Gastrocnemius medialis (tissue), 4 donors: ENCODE data around the gene MAP3K9. TPM values are rescaled to one million over a fixed set of nuclear protein-coding genes. Genes with fewer than 3 reads are reported as not detected.

Experiments
- ATAC-seq, 2 donors: fragments of 150-250 bp; one replicate each; pipeline ENCODE4 v1.9.1; 2016
- DNase-seq, 2 donors: peaks; one replicate each; pipeline ENCODE4 v3.0.0-alpha.2; 2019
- H3K27ac ChIP-seq, 4 donors: fragments of 200-600 bp; sonication (generic); 1 replicate in 1 of 4; 2 replicates in 3 of 4; pipeline ENCODE4 v1.5.1; 2016 to 2018; ENCODE audit warnings: mild to moderate bottlenecking in 2 of 4, moderate library complexity in 1 of 4
- H3K27me3 ChIP-seq, 3 donors: fragments of 200-600 bp; sonication (generic) in 2 of 3; 1 replicate in 1 of 3; 2 replicates in 2 of 3; pipeline versions ENCODE4 v1.5.1 to v1.6.0; 2016 to 2019; ENCODE audit warnings: mild to moderate bottlenecking in 1 of 3, moderate library complexity in 1 of 3
- H3K36me3 ChIP-seq, 2 donors: fragments of 200-600 bp; sonication (generic) in 1 of 2; one replicate each; pipeline ENCODE4 v1.5.1; 2017 to 2018
- H3K4me1 ChIP-seq, 2 donors: fragments of 200-600 bp; sonication (generic) in 1 of 2; one replicate each; pipeline ENCODE4 v1.5.1; 2016 to 2017; ENCODE audit warnings: mild to moderate bottlenecking in 2 of 2
- H3K4me3 ChIP-seq, 4 donors: fragments of 200-600 bp; sonication (generic) in 3 of 4; 1 replicate in 1 of 4; 2 replicates in 3 of 4; pipeline ENCODE4 v1.5.1; 2016 to 2019; ENCODE audit warnings: mild to moderate bottlenecking in 2 of 4
- H3K9me3 ChIP-seq, 3 donors: fragments of 200-600 bp; sonication (generic) in 2 of 3; 1 replicate in 1 of 3; 2 replicates in 2 of 3; pipeline ENCODE4 v1.5.1; 2016 to 2019
- CTCF ChIP-seq, 5 experiments: fragments of 450-650 bp in 3 of 5; fragments of 200-600 bp in 2 of 5; sonication (generic) in 2 of 5; IDR thresholded peaks in 4 of 5; conservative IDR thresholded peaks in 1 of 5; 1 replicate in 4 of 5; 2 replicates in 1 of 5; pipeline ENCODE4 v1.5.1; 2016 to 2019; ENCODE audit warnings: antibody characterized with exemption in 5 of 5, mild to moderate bottlenecking in 3 of 5, moderate library complexity in 3 of 5
- POLR2A ChIP-seq, 2 donors: fragments of 450-650 bp; IDR thresholded peaks; one replicate each; pipeline ENCODE4 v1.6.1; 2017; ENCODE audit warnings: antibody characterized with exemption in 2 of 2, mild to moderate bottlenecking in 2 of 2, moderate library complexity in 2 of 2
- in situ Hi-C, 4 donors: fragments of 200-750 bp; cut with MboI; loops; one replicate each; pipeline versions ENCODE4 v1.15.0 to v1.8.0; 2017; ENCODE audit warnings: low sequenced_read_pairs in 4 of 4
- intact Hi-C: fragments of 100-400 bp; cut with DNase I; formaldehyde crosslinking; loops from one replicate; pipeline ENCODE4 v1.15.1; 2023; ENCODE audit warnings: low total_unique reads
- total RNA-seq, 4 donors: library from RNA; depleted of rRNA; stranded (reverse); fragments of >200 nt; gene quantifications; one replicate each; pipeline versions ENCODE4 v1.1.0 to v1.2.3, GENCODE V29; 2016

The MAP3K9 gene
- total RNA-seq, 4 donors from 2014 or later: 2.4 to 5.0 (median 2.5) TPM

- H3K4me1 ChIP-seq: peaks cover 0 to 13% of the 10 kb centered on the region in 2 donors
- H3K9me3 ChIP-seq: no peaks in the 10 kb centered on the region
- no peak overlapping the region for H3K4me3 ChIP-seq
- H3K36me3 ChIP-seq: no peaks in the 10 kb centered on the region
- no peak for TF ChIP-seq POLR2A (IDR thresholded peaks at IDR 0.05)
- TF ChIP-seq CTCF (IDR thresholded peaks at IDR 0.05 in 4 of 5, conservative IDR thresholded peaks at IDR 0.05 in 1 of 5): no peak
- intact Hi-C loops: no loop called here
- in situ Hi-C loops: no loop called here
- DNase-seq (no peak), ATAC-seq (no peak)
- H3K27ac ChIP-seq: no peak overlapping the region
- no peaks in the 10 kb centered on the region for H3K27me3 ChIP-seq
These were observed 21.9 kb upstream of the MAP3K9 start for GRCh38 chr14:70830998-70831781.

- no peak for TF ChIP-seq CTCF (IDR thresholded peaks at IDR 0.05 in 4 of 5, conservative IDR thresholded peaks at IDR 0.05 in 1 of 5)
- TF ChIP-seq POLR2A (IDR thresholded peaks at IDR 0.05): no peak
- Histone ChIP-seq H3K4me1 (peaks cover 0 to 13% of the 10 kb centered on the region in 2 donors), H3K27me3 (no peaks in the 10 kb centered on the region), H3K27ac (peak overlapping the region in 1 of 4 donors; percentile 1), H3K4me3 (no peak overlapping the region), H3K9me3 (no peaks in the 10 kb centered on the region), H3K36me3 (no peaks in the 10 kb centered on the region)
- no peak for ATAC-seq
- intact Hi-C loops: no loop called here
- in situ Hi-C loops: no loop called here
- no peak for DNase-seq
These were observed 18.9 kb upstream of the MAP3K9 start for GRCh38 chr14:70828188-70828587.

- no peaks in the 10 kb centered on the region for H3K9me3 ChIP-seq
- H3K27ac ChIP-seq: peak overlapping the region in 1 of 4 donors; percentile 1
- no peaks in the 10 kb centered on the region for H3K27me3 ChIP-seq
- H3K4me3 ChIP-seq: no peak overlapping the region
- in situ Hi-C loops: no loop called here
- H3K4me1 ChIP-seq: peaks cover under 1 to 13% of the 10 kb centered on the region in 2 donors
- intact Hi-C loops: no loop called here
- ATAC-seq (no peak), DNase-seq (no peak)
- H3K36me3 ChIP-seq: no peaks in the 10 kb centered on the region
- no peak for TF ChIP-seq CTCF (IDR thresholded peaks at IDR 0.05 in 4 of 5, conservative IDR thresholded peaks at IDR 0.05 in 1 of 5)
- TF ChIP-seq POLR2A (IDR thresholded peaks at IDR 0.05): no peak
These were observed 18.4 kb upstream of the MAP3K9 start for GRCh38 chr14:70827752-70828151.

- H3K4me1 ChIP-seq: peaks cover 3 to 13% of the 10 kb centered on the region in 2 donors
- ATAC-seq (peak in 1 of 2 donors; percentile 50), DNase-seq (no peak)
- no peak overlapping the region for H3K4me3 ChIP-seq
- in situ Hi-C loops (no loop called here), intact Hi-C loops (no loop called here)
- H3K9me3 ChIP-seq: no peaks in the 10 kb centered on the region
- H3K27ac ChIP-seq: peak overlapping the region in 1 of 4 donors; percentile 1
- H3K27me3 ChIP-seq: no peaks in the 10 kb centered on the region
- no peaks in the 10 kb centered on the region for H3K36me3 ChIP-seq
- no peak for TF ChIP-seq POLR2A (IDR thresholded peaks at IDR 0.05)
- TF ChIP-seq CTCF (IDR thresholded peaks at IDR 0.05 in 4 of 5, conservative IDR thresholded peaks at IDR 0.05 in 1 of 5): no peak
These were observed 18.0 kb upstream of the MAP3K9 start for GRCh38 chr14:70827347-70827746.
